CD4-positive, alpha-beta T cell treated with Interleukin-6 for 4 hours (primary cell): Measurements from ENCODE around the gene NACC2.

Experiments used
- DNase-seq: peaks from one replicate; pipeline ENCODE4 v3.0.0-alpha.2; 2020; ENCODE audit warnings: mixed read lengths

Gene NACC2

GRCh38 chr9:136007934-136008692 is 87.0 kb downstream of the NACC2 start:
- no peak for DNase-seq

DNA sequence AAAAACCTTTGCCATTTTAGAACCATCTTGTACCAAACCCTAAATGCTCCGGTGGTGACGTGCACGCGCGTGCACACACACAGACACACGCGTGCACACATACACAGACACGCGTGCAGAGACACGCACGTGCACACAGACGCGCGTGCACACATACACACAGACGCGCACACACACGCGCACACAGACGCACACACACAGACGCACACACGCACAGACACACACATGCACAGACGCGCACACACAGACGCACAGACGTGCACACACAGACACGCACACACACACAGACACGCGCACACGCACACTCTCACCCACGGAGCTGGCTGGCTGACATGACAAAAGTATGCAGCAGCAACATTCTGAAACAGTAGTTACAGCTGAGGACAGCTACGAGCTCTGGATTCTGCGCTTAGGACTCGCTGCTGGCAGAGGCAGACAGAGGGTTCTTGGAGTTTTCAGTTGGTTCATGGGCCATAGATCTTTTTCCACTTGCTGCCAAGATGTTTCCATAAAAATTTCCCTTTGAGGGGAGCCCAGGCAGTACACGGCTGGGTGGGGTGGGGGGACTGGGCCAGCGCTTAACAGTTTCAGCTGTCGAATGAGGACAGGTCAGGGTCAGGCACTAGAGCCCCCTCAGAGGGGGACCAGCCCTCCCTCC is 87.7 kb downstream of the NACC2 start:
- DNase-seq: no peak

GRCh38 chr9:136006169-136006568 is 88.9 kb downstream of the NACC2 start:
- DNase-seq: no peak

- DNase-seq: no peak
Observed at GRCh38 chr9:136004712-136005111, 90.4 kb downstream of the NACC2 start.

GRCh38 chr9:136004219-136004618 is 90.9 kb downstream of the NACC2 start:
- DNase-seq: no peak

DNA sequence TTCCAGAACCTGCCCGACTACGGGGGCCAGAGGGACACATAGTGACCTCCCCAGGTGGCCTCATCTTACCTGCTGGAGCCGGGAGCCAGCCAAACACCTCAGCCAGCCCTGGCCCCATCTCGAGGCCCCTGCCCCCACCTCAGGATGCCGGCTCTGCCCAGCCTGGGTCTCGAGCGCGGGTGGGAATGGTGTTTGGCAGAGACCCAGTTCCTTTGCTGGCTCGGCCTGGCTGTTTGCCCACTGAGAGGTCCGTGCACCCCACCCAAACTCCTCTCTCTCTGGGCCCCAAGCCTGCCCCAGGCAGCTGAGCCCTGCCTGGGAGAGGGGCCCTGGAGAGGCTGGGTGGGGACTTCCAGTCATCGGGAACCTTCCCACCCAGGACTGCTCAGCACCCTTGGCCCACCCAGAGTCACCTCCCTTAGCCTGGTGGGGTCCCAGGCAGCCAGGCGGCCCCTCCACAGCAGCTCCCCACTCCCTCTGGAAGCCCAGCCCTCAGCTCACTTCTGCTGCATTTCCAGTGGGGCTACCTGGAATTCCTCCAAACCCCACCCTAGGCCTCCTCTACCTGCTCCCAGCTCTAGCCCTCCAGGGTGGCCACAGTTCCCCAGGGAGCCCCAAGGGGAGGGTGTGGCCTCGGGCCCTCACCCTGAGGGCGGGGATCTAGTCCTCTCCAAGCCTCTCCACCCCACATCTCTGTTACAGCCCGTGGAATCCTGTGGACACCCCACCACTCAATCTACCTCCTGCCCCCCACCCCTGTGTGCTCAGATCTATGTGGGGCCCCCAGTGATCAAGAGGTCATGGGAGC is 91.5 kb downstream of the NACC2 start:
- no peak for DNase-seq

DNA sequence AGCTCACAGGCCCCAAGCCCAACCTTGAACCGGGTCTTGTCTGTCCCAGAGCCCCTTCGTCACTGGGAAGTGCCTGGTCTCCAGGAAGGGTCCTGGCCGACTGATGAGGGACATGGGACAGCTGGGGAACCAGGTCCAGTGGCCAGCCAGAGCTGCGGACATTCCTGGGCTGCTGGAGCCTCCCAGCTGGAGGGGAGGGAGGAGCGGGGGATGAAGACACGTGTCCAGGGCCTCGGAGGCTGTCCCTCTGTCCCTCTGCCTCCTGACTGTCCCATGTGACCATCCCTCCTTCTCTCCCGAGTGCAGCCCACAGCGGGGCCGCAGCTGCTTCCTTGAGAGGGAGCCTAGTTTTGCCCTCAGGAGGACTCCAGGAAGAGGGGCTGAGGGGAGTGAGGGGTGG is 92.2 kb downstream of the NACC2 start:
- no peak for DNase-seq

DNA sequence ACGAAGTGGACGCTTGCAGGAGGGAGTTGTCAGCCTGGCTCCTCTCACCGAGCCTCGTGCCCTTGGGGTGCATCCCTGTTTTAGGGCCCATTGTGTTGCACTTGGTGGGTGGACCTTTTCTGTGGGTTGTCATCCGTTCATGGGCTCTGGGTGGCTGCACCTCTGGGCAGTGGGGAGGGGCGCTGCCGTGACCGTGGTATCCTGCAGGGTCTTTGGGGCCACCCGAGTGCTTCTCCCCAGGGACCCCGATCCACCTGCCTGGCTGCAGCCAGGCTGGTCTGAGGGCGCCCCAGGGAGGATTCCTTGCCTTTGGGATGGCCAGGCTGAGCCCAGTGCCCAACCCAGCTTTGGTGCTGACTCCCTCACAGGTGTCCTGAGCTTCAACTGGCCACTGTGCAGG is 92.9 kb downstream of the NACC2 start:
- no peak for DNase-seq

- no peak for DNase-seq
Observed at GRCh38 chr9:136001231-136001630, 93.9 kb downstream of the NACC2 start.

DNA sequence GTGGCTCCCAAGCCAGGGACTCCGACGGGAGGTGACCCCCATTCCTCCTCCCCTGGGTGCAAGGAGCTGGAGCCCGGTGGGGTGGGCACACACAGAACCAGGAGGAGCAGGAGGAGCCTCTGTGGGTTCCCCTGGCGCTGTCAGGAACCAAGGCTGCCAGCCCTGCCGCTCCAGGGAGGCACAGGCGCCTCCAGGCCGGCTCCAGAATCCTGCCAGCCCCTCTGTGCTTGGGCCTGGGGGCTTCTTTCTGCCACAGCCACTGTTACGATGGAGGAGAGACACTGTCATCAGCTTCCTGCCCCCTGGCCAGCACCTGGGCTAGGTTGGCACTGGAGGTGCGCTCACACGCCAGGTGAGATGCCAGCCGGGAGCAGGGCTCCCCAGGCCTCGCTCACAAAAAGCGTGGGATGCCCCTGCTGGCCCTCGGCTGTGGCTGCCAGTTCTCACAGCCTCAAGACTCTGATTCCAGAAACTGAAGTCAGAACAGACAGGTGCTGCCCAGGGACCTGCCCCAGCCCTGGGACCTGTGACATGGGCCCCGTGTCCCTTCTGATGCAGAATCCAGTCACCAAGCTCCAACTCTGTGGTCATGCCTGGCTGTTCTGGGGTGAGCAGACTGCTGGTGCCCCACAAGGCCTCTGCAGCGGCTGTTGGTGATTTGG is 96.5 kb downstream of the NACC2 start:
- DNase-seq: no peak

- no peak for DNase-seq
Observed at GRCh38 chr9:135998016-135998380, 97.1 kb downstream of the NACC2 start.

DNA sequence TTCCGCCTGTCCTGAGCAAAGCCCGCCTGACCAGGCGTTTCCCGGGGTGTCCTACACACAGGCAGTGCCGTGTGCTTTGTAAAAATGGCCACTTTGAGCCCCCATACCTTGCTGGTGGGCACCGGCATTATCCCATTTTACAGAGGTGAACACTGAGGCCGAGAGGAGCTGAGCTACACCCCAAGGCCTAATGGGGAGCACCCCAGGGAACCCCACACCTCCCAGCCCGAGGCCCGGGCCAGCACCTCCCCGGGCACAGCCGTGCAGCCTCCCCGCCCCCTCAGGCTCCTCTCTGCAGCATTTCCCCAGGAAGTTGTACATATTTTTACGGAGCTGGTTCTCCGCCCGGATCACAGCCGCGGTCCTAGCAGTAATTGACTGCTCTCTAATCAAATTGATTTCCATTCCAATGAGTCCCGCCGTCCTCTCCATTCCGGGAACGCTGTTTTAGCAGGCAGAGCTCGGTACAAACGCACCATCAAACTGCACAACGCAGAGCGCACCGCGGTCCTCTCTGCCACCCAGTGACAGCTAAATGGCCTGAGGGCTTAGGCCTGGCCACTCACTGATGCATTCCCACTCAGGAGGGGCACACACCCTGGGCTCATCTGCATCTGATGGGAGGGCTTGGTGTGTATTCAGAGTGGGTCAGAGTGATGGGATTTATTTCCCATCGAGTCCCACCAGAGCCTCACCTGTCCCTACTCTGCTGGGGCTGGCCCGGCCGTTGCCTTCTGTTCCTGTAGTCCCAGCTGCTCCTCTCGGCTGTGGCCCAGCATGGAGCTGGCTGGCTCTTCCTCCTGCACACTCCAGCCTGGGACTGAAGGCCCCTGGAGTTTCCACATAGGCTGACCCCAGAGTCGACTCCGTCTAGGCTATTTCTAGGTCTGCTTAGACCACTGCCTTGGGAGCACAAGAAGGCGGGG is 97.7 kb downstream of the NACC2 start:
- DNase-seq: no peak

DNA sequence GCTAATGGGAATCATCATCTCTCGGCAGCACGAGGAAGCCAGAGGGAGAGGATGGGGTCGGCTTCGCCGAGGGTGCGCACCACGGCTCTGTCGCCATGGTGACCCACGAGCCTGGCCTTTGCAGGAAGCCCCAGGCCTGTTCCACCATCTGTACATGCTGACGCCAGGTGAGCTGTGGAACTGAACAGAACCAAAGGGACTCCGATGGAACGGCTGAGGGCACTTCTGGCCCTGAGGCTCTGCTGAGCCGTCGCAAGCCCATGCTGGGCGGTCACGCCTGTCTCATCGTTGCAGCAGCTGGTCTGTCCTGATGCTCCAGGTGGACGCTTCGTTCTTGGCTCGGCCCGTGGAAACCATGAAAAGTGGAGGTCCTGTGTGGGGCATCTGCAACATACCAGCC is 99.3 kb downstream of the NACC2 start:
- DNase-seq: no peak

DNA sequence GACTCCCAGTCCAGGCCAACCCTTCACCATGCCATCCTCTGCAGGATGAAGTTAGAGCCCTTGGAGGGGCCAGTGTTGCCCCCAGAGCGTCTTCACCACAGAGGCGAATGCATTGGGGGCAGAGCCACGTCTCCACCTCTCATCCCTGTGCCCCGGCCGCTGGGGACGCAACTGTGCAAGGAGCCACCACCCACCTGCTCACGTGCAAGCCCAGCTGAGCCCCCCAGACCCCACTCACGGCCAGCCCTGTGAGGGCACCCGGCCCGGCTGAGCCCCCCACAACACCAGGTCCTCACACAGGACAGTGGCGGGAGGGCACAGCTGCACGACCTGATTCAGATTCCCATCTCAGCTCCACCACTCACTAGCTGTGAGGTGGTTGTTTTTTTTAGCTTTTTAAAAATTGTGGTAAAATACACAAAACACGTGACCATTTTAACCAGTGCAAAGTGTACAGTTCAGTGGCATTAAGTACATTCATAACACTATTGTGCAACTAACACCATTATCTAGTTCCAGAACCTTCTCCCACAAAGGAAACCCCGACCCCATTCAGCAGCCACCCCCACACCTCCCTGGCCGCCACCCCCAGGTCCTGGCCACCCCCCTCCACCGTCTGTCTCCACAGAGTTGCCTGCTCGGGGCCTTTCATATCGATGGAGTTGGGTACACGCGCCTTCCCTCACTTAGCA is 100.4 kb downstream of the NACC2 start:
- no peak for DNase-seq

DNA sequence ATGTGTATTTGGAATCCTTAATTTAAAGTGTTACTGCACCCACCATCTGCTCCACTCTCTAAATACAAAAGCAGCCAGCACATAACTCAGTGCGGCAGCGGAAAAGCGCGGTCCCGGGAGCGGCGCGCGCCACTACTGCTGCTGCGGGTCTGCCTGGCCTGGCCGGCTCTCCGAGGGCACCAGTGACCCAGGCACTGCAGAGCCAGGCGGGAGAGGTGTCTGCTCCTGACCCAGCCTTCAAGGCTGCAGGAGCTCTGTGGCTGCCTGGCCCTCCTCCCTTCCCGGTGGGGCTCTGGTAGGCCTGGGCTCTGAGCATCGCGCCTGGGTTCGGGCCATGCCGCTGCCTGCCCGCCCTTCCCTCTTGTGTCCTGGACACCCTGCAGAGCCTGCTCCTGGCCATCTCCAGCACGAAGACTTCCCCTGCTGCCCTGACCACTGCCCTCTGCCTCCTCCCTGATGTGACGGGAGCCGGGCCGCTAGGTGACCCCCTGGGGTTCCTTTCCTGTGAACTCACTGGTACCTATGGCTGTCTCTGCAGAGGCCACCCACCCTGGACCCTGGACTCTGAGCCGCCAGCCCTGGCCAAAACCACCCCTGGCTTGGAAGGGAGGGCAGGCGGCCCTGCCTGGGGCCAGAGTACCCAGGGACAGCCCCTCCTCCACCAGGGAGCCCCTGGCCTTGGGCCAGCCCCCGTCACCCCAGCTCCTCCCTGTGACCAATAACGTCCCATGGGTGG is 101.2 kb downstream of the NACC2 start:
- DNase-seq: no peak

DNA sequence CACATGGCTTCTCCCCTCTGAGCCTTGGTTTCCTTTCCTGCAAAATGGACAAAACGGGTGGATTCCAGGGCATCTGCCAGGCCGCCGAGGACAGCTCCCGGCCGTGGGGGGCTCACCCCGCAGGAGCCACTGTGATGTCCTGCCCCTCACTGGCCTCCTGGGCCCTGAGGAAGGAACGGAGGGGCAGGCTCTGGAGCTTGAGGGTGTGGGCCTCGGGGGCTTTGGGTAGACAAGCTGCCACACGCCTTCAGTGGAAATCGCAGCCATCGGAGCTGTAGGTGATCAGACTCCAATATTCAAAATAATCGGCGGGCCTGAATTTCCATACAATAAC is 101.7 kb downstream of the NACC2 start:
- no peak for DNase-seq

DNA sequence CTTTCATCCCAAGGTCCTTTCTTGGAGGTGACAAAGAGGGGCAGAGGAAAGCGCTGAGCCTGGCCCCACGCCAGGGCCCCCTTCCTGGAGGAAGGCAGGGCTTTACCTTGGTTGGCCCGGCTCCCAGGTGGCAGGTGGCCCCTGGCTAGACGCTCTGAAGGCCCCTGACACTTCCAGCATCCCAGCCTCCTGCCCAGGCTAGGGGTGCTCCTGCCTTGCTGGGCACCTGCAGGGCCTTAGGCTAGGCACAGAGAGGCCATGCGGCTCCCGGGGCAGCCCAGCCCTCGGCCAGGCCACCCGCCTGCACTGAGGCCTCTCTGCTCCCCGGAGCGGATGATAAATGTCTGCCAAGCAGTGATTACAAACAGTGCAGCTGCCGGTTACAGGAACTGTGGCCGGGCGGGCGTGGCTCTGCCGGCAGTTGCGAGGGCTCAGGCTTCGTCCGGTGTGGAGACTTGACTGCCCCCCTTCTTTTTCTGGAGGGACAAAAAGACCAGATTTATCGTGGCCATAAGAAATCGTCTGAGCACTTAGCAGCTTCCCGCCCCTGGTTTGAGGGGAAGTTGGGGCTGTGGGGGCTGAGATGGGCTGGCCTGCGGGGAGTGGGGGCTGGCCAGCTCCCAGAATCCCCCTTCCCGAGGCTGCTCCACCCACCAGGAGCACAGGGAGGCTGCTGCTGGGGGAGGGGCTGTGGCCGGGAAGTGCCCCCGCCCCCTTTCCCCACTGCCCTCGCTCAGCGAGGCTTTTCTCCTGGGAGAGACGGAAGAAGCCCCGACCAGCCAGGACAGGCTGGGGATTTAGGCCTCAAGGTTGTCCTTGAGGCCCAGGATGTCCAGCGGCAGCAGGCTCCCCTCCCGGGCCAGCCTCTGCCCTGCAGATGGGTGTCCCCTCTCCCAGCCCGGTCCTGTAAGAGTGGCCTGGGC is 102.3 kb downstream of the NACC2 start:
- peak; percentile 49 for DNase-seq

DNA sequence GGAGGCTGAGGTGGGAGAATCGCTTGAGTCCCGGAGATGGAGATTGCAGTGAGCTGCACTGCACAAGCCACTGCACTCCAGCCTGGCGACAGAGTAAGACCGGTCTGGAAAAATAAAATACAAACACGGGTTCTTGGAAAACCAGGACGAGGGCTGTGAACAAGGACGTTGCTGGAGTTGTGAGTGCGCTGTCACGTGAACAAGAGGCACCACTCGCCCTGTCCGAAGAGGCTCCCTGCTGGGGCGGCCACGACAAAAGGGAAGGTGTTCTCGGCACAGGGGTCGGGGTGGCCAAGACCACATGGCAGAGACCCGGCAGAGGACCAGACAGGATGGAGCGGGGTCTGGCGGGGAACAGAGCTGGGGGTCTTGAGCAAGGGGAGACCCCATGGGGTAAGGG is 103.3 kb downstream of the NACC2 start:
- no peak for DNase-seq

DNA sequence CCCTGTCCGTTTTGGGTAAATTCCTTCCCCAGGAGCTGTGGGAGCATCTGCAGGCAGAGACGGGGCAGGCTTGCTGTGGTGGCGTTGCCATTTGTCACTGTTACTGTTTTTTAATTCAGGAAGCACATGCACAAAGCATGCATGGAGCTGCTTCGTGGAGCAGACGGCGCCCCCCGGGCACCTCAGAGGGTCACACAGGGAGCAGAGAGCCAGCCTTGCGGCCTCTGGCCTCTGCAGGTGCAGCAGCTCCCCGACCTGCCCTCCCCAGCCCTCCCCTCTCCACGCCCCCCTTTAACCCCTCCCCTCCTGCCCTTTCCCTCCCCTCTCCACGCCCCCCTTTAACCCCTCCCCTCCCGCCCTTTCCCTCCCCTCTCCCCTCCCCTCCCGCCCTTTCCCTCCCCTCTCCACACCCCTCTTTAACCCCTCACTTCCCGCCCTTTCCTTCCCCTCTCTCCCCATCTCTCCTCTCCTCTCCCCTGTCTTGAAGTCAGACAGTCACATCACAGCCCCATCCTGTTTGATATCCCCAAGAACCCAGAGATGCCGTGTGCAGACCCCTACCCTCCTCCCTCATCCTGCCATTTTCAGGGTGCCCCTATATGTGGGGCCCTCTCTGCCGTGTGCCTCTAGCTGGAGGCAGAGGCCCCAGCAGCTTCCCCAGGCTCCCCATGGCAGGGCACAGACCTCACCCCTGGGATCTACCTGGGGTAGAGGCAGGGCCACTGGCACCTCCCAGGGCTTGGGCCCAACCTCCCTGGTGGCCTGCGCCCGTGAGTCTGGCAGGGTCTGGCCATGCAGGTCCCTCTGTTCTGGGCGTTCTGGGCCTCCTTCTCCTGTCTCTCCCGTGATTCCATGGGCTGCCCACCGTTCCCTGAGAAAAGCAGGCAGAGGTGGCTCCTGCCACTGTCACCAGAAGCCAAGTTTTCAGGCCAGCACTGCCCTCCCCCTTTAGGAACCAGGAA is 104.3 kb downstream of the NACC2 start:
- peak; percentile 82 for DNase-seq
